ENCODE measurements around the gene CKS2. TPM values are rescaled to one million over a fixed set of nuclear protein-coding genes. Genes with fewer than 3 reads are reported as not detected.

Gene CKS2
- total and polyA plus RNA-seq, 11 donors: 2.2 to 37.9 (median 7.4) TPM

GRCh38 chr9:89363311-89363670, 52.3 kb downstream of the CKS2 start:
- Histone ChIP-seq H3K27me3 (no peaks in the 10 kb centered on the region), H3K9me3 (no peaks in the 10 kb centered on the region), H3K36me3 (peaks cover 0 to 55% (median 44%) of the 10 kb centered on the region in 9 donors), H3K4me1 (peaks cover 0 to 27% (median 19%) of the 10 kb centered on the region in 12 donors), H3K27ac (no peak overlapping the region), H3K4me3 (no peak overlapping the region)
- no peak for ATAC-seq
- DNase-seq: peak in 1 of 5 donors; percentile 11
- intact Hi-C loops (cut with DNase I): loop anchor here in 1 of 10 donors (10.0 kb wide), 1 partner anchor 182 kb away; no protein-coding TSS in a partner anchor
- TF ChIP-seq POLR2A (IDR thresholded peaks at IDR 0.05): no peak
- TF ChIP-seq, protein P1, sequence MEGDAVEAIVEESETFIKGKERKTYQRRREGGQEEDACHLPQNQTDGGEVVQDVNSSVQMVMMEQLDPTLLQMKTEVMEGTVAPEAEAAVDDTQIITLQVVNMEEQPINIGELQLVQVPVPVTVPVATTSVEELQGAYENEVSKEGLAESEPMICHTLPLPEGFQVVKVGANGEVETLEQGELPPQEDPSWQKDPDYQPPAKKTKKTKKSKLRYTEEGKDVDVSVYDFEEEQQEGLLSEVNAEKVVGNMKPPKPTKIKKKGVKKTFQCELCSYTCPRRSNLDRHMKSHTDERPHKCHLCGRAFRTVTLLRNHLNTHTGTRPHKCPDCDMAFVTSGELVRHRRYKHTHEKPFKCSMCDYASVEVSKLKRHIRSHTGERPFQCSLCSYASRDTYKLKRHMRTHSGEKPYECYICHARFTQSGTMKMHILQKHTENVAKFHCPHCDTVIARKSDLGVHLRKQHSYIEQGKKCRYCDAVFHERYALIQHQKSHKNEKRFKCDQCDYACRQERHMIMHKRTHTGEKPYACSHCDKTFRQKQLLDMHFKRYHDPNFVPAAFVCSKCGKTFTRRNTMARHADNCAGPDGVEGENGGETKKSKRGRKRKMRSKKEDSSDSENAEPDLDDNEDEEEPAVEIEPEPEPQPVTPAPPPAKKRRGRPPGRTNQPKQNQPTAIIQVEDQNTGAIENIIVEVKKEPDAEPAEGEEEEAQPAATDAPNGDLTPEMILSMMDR (IDR thresholded peaks at IDR 0.05): no peak
- 93 to 95% (median 94%) methylated on average over 6 of the region's 6 CpGs for WGBS, 4 donors

GRCh38 chr9:89363921-89364665, 53.1 kb downstream of the CKS2 start:
- H3K36me3 ChIP-seq: peaks cover 0 to 47% (median 36%) of the 10 kb centered on the region in 9 donors
- H3K27me3 ChIP-seq: no peaks in the 10 kb centered on the region
- intact Hi-C loops (cut with DNase I): loop anchor here in 1 of 10 donors (10.0 kb wide), 1 partner anchor 181 kb away; no protein-coding TSS in a partner anchor
- DNase-seq (no peak), ATAC-seq (no peak)
- 93 to 98% (median 95%) methylated on average over 9 of the region's 9 CpGs for WGBS, 4 donors
- H3K4me1 ChIP-seq: peaks cover 0 to 19% (median 15%) of the 10 kb centered on the region in 12 donors
- H3K4me3 ChIP-seq: no peak overlapping the region
- no peak for TF ChIP-seq POLR2A (IDR thresholded peaks at IDR 0.05)
- TF ChIP-seq, protein P1 (IDR thresholded peaks at IDR 0.05): no peak
- no peak overlapping the region for H3K27ac ChIP-seq
- no peaks in the 10 kb centered on the region for H3K9me3 ChIP-seq

GRCh38 chr9:89364666-89365531, 53.9 kb downstream of the CKS2 start:
- 86 to 95% (median 91%) methylated on average over 13 to 17 of the region's 17 CpGs for WGBS, 4 donors
- TF ChIP-seq, protein P1 (IDR thresholded peaks at IDR 0.05): no peak
- no peak for TF ChIP-seq POLR2A (IDR thresholded peaks at IDR 0.05)
- no peak overlapping the region for H3K4me3 ChIP-seq
- no peaks in the 10 kb centered on the region for H3K27me3 ChIP-seq
- peaks cover 0 to 39% (median 28%) of the 10 kb centered on the region in 9 donors for H3K36me3 ChIP-seq
- DNase-seq (no peak), ATAC-seq (no peak)
- peaks cover 0 to 11% (median 8%) of the 10 kb centered on the region in 12 donors for H3K4me1 ChIP-seq
- intact Hi-C loops (cut with DNase I): loop anchor here in 1 of 10 donors (10.0 kb wide), 1 partner anchor 180 kb away; no protein-coding TSS in a partner anchor
- no peaks in the 10 kb centered on the region for H3K9me3 ChIP-seq
- H3K27ac ChIP-seq: no peak overlapping the region

DNA sequence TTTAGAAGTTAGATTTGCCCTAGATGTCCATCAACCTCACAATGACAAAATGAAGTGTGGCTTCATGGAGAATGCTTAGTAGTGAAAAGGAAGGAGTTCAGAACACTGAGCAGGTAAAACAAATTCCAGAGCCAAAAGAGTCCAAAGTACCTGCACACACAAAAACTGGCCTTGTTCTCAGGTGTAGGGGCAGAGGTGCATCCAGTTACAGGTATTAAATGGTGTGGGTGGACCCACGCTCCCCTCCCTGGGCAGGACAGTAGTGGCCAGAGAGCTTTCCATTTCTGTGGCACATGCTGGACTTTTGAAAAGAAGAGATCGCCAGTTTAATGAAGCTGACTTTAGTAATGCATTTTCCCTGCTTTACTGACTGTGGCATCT, 54.5 kb downstream of the CKS2 start:
- no peak for DNase-seq
- WGBS, 4 donors: 85 to 99% (median 94%) methylated on average over 2 of the region's 2 CpGs
- no peak overlapping the region for H3K4me3 ChIP-seq
- H3K9me3 ChIP-seq: no peaks in the 10 kb centered on the region
- ATAC-seq: no peak
- intact Hi-C loops (cut with DNase I): loop anchor here in 1 of 10 donors (10.0 kb wide), 1 partner anchor 179 kb away; no protein-coding TSS in a partner anchor
- no peak overlapping the region for H3K27ac ChIP-seq
- TF ChIP-seq, protein P1 (IDR thresholded peaks at IDR 0.05): no peak
- no peak for TF ChIP-seq POLR2A (IDR thresholded peaks at IDR 0.05)
- H3K4me1 ChIP-seq: peaks cover 0 to 5% (median 2%) of the 10 kb centered on the region in 12 donors
- H3K36me3 ChIP-seq: peaks cover 0 to 33% (median 22%) of the 10 kb centered on the region in 9 donors
- no peaks in the 10 kb centered on the region for H3K27me3 ChIP-seq

All from heart left ventricle (tissue), 16 donors.